Measurements from ENCODE around the gene POU5F1.

- TF ChIP-seq CTCF (conservative IDR thresholded peaks at IDR 0.05; ENCODE audit: low read depth, low read length) (no peak), POLR2A (IDR thresholded peaks at IDR 0.05; ENCODE audit: low read depth, low read length) (no peak), CHD1 (IDR thresholded peaks at IDR 0.05; ENCODE audit: low read depth, low read length) (no peak), SMC3 (IDR thresholded peaks at IDR 0.05; ENCODE audit: low read depth, low read length) (no peak), USF2 (IDR thresholded peaks at IDR 0.05; ENCODE audit: low read depth, low read length) (no peak), MXI1 (IDR thresholded peaks at IDR 0.05; ENCODE audit: borderline replicate concordance, low read depth, low read length) (no peak), ELK1 (IDR thresholded peaks at IDR 0.05; ENCODE audit: borderline replicate concordance, low read depth, low read length) (no peak), MAZ (IDR thresholded peaks at IDR 0.05; ENCODE audit: borderline replicate concordance, low read depth, low read length) (no peak), RAD21 (IDR thresholded peaks at IDR 0.05; ENCODE audit: low read length) (no peak), BHLHE40 (IDR thresholded peaks at IDR 0.05; ENCODE audit: low read depth, low read length) (no peak)
Observed at GRCh38 chr6:31208506-31208905, 38.0 kb upstream of the POU5F1 start.
